ENCODE data around the gene LDAF1.

LDAF1 gene

DNA sequence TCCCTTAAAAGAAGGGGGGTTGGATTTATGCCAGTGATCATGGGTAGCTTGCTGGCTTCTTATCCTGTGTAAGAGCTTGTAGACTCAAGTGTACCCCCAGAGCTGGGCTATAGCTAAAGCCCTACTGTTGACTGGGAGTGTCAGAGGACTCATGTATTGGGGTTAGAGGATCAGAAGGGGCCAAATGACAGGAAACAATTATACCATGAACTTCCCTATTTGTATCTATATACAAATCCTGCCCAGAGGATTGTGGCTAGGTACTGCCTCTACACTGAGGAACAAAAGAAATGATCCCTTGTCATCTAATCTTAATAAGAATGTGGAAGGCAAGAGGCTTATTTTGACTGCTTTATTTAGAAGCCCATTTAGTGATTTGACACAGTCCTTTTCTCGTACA lies 38.6 kb downstream of the LDAF1 start:
- H3K4me1 Mint-ChIP-seq (ENCODE audit: low read depth): peaks cover 3% of the 10 kb centered on the region
- H3K36me3 Mint-ChIP-seq (ENCODE audit: low read depth): no peaks in the 10 kb centered on the region
- H3K4me3 Mint-ChIP-seq: no peak overlapping the region
- no peak overlapping the region for H3K27ac Mint-ChIP-seq
- peaks cover 9% of the 10 kb centered on the region for H3K27me3 Mint-ChIP-seq (ENCODE audit: low read depth)
- H3K9me3 Mint-ChIP-seq: no peaks in the 10 kb centered on the region

DNA sequence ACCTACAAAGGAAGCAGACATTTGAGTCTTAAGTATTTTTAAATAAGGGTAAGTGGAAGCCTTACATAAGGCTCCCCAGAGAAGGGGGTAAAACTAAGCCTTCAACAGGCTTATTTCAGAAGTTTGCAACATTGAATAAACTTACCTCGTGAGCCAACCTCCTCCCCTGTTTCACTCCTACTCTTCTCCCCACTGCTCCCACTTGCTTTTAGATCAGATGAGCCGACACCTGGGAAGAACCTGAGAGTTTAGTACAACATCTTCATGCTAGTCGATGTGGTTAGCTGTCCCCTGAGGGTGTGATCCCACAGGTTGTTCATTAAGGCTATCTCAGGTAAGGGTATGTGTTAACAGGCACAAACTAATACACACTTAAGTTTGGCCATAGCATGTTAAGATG lies 39.1 kb downstream of the LDAF1 start:
- Mint-ChIP-seq H3K9me3 (no peaks in the 10 kb centered on the region), H3K27me3 (ENCODE audit: low read depth) (peaks cover 14% of the 10 kb centered on the region), H3K27ac (no peak overlapping the region), H3K4me1 (ENCODE audit: low read depth) (peaks cover 3% of the 10 kb centered on the region), H3K36me3 (ENCODE audit: low read depth) (no peaks in the 10 kb centered on the region), H3K4me3 (no peak overlapping the region)

DNA sequence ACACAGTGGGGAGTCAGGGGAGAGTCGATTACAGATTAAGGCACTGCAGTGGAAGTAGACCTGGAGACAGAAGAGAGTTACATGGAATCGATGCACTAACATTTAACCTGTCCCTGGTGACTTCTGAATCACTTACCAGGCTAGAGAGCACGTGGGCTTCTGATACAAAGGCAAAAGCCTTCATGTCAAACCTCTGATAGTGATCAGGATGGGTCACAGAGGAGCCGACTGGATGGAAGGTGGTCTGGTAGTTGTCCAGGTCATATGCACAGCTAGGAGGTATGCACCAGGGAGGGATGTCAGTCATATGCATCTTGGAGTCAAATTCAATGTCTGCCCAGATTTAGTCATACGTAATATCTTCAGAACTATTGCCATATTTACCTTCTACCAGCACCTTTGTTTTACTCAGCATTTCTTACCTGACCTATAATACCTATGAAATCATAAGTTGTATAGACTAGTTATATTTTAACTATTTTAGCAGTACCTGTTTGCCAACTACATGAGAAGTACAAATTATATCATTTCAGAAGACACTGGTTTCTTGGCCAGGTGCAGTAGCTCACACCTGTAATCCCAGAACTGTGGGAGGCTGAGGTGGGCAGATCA lies 41.2 kb downstream of the LDAF1 start:
- Mint-ChIP-seq H3K4me1 (ENCODE audit: low read depth) (peaks cover 2% of the 10 kb centered on the region), H3K27ac (no peak overlapping the region), H3K4me3 (no peak overlapping the region), H3K36me3 (ENCODE audit: low read depth) (no peaks in the 10 kb centered on the region), H3K27me3 (ENCODE audit: low read depth) (peaks cover 16% of the 10 kb centered on the region), H3K9me3 (no peaks in the 10 kb centered on the region)

DNA sequence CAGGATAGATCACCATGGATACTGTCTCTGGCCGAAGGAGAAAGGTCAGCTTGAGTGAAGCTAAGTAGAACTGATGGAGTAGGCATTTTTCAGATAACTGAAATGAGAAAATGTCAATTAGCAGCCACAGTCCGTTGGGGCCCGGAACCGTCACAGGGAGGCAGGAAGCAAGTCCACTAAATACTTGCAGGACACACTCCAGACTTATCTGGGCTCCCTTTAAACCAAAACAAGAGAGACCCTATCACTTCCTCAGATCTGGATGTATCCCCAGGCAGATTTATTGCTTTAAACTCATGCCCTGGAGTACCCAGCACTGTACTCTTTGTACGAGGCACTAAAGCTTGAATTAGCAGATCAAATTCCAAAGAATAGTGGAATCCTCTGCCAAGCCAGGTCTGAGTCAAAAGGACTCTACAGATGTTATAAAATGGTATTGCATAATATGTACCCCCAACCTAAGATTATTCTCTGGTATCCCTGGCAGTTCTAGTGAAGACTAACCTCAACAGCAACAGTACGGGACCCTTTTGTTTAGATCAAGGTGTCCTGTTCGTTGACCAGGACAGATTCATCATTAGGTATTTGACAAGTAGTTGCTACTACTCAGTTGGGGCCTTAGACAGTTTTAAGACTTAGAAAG lies 44.8 kb downstream of the LDAF1 start:
- Mint-ChIP-seq H3K9me3 (no peaks in the 10 kb centered on the region), H3K27me3 (ENCODE audit: low read depth) (peaks cover 21% of the 10 kb centered on the region), H3K4me3 (no peak overlapping the region), H3K27ac (no peak overlapping the region), H3K36me3 (ENCODE audit: low read depth) (no peaks in the 10 kb centered on the region), H3K4me1 (ENCODE audit: low read depth) (no peaks in the 10 kb centered on the region)

DNA sequence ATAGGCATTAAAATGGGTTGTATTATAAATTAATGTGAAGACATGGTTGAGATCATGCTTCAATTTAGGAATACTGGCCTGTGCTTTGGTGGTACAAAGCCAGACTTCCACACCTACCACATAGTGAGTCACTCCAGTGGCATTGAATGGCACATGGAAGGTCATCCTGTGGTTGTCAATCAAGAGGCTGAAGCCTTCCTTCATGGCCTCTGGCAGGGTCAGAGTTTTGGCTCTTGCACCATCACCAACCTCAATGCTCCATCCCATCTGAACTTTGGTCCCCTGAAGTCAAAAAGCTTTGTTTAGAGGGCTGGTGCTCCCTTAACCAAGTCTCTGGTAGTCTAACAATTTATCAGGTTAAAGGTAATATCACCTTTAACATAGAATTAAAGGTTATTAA lies 46.8 kb downstream of the LDAF1 start:
- Mint-ChIP-seq H3K4me1 (ENCODE audit: low read depth) (no peaks in the 10 kb centered on the region), H3K27me3 (ENCODE audit: low read depth) (peaks cover 16% of the 10 kb centered on the region), H3K36me3 (ENCODE audit: low read depth) (no peaks in the 10 kb centered on the region), H3K4me3 (no peak overlapping the region), H3K27ac (no peak overlapping the region), H3K9me3 (no peaks in the 10 kb centered on the region)

DNA sequence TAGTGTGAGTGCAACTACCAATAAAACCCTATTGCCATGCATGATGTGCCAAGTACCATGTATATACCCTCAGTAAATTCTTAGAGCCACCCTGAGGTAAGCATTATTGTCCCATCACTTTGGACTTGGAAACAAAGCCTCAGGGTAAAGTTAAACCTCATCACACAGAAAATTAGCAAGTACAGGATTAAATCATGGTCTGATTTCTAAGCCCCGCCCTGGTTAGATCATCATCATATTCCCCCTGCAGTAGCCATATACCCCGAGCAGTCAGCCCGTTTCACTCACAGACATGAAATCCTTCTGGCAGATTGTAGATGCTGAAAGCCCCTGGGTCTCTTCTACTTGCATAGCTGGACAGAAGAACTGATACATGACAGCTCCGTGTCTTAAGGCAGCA lies 48.1 kb downstream of the LDAF1 start:
- H3K27ac Mint-ChIP-seq: no peak overlapping the region
- H3K4me3 Mint-ChIP-seq: no peak overlapping the region
- peaks cover 16% of the 10 kb centered on the region for H3K27me3 Mint-ChIP-seq (ENCODE audit: low read depth)
- no peaks in the 10 kb centered on the region for H3K36me3 Mint-ChIP-seq (ENCODE audit: low read depth)
- no peaks in the 10 kb centered on the region for H3K9me3 Mint-ChIP-seq
- H3K4me1 Mint-ChIP-seq (ENCODE audit: low read depth): no peaks in the 10 kb centered on the region

DNA sequence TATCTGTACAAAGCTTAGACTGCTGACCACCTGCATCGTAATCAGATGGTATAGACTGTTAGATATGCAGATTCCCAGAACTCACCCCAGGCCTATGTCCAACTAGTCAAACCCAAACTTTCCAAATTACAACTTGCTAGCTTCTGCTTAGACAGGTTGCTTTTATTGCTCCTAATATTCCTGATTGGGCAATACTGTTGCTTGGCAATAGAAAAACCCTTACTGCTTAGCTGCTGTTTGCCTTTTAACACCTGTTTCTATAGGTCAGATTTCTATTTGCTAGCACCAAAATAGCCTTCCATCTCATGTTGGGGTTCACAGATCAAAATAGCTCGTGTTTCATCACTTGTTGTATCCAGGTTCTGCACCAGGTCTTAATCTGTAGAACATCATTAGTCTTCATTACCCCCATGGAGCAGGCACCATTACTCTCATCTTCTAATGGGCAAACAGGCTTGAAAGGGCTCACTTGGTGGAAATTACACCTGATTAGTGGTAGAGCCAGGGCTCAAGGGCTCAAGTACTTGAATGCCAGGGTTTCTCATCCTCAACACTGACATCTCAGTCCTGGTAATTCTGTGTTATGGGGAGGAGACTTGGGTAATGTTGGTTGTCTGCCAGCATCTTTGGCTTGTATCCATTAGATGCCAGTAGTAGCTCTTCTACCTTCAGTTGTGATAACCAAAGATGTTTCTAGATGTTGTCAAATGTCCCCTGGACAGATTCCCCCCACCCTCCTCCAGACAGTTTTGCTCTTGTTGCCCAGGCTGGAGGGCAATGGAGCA lies 50.2 kb downstream of the LDAF1 start:
- Mint-ChIP-seq H3K9me3 (no peaks in the 10 kb centered on the region), H3K4me1 (ENCODE audit: low read depth) (no peaks in the 10 kb centered on the region), H3K27me3 (ENCODE audit: low read depth) (peaks cover 5% of the 10 kb centered on the region), H3K4me3 (no peak overlapping the region), H3K36me3 (ENCODE audit: low read depth) (no peaks in the 10 kb centered on the region), H3K27ac (no peak overlapping the region)

DNA sequence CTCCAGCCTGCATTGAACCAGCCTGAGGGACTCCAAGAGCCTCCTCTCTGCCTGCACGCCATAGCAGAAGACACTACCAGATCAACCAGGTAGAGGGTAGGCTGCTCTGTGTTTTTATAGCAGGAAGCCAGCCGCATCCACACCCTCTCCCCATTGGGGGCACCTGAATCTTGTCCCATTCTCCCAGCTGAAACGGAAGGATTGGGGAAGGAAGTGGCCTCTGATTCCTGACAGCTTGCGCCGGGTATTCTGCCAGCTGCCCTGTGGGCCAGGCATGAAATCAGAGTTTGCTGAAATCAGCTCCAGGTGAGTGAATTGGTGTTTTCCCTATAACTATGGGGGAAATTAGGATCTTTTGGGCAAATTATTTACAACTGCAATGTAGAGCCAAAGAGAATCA lies 53.0 kb downstream of the LDAF1 start, which contains the start of gene ZP2:
Gene ZP2 (minus strand): TSS at position 89 of the 400 bp plus-strand sequence. CDS start 27 bp downstream, at position 62.
- no peaks in the 10 kb centered on the region for H3K4me1 Mint-ChIP-seq (ENCODE audit: low read depth)
- H3K27me3 Mint-ChIP-seq (ENCODE audit: low read depth): peaks cover 8% of the 10 kb centered on the region
- no peaks in the 10 kb centered on the region for H3K9me3 Mint-ChIP-seq

DNA sequence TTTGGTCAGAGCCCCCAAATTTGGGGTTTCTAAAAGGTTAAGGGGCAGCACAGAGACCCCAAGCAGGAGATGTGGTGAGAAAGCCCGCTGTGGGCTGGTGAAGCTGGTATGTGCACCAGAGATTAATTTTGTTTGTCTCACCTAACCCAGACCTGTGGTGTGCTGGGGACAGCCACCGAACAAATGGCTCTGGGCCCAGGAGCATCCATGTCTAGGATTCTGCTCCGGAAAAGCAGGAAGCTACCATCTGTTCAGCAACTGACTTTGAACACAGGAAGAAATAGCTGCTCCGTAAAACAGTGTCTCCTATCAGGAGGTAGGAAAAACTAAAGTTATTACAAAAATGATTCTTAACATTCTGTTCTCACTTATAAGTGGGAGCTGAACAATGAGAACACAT lies 55.6 kb downstream of the LDAF1 start:
- Mint-ChIP-seq H3K4me3 (no peak overlapping the region), H3K4me1 (ENCODE audit: low read depth) (no peaks in the 10 kb centered on the region), H3K9me3 (no peaks in the 10 kb centered on the region)

More for the DNA sequence above, 53.0 kb downstream of the LDAF1 start, which contains the start of gene ZP2:
- Mint-ChIP-seq H3K36me3 (ENCODE audit: low read depth) (no peaks in the 10 kb centered on the region), H3K4me3 (no peak within 1 kb of the TSS), H3K27ac (no peak within 1 kb of the TSS)

DNA sequence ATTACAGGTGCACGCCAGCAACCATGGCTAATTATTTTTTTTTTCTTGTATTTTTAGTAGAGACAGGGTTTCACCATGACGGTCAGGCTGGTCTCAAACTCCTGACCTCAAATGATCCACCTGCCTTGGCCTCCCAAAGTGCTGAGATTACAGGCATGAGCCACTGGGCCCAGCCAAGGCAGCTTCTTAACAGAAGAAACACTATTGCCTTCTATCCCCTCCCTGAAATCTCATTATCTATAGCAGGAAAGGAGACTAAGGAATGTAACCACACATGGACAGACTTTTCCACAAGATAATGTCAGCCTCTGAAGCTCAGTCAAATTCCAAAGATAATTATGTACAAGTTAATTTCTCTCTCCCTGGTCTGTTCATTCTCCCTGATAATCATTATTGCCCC lies 58.6 kb downstream of the LDAF1 start:
- no peak overlapping the region for H3K4me3 Mint-ChIP-seq
- H3K4me1 Mint-ChIP-seq (ENCODE audit: low read depth): no peaks in the 10 kb centered on the region
- H3K36me3 Mint-ChIP-seq (ENCODE audit: low read depth): no peaks in the 10 kb centered on the region
- peaks cover 19% of the 10 kb centered on the region for H3K27me3 Mint-ChIP-seq (ENCODE audit: low read depth)
- no peaks in the 10 kb centered on the region for H3K9me3 Mint-ChIP-seq
- no peak overlapping the region for H3K27ac Mint-ChIP-seq

More for the DNA sequence above, 55.6 kb downstream of the LDAF1 start:
- Mint-ChIP-seq H3K36me3 (ENCODE audit: low read depth) (no peaks in the 10 kb centered on the region), H3K27ac (no peak overlapping the region), H3K27me3 (ENCODE audit: low read depth) (peaks cover 5% of the 10 kb centered on the region)

DNA sequence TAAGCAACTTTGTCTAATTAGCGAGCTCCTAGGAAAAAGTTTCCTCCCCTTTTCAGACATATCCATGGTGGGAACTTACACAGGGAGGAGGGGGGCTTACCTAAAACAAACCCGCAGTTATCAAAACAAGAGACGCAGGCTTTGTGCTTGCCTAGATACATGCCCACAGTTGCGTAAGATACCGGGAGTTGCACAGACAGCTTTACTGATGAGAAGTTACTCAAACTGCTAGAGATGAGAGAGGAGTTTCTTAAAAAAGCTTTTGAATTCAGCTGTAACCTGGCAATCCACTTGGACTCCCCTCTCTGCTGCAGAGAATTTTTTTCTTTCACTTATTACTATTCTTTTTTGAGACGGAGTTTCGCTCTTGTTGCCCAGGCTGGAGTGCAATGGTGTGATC lies 59.7 kb downstream of the LDAF1 start:
- Mint-ChIP-seq H3K4me1 (ENCODE audit: low read depth) (no peaks in the 10 kb centered on the region), H3K27me3 (ENCODE audit: low read depth) (peaks cover 26% of the 10 kb centered on the region), H3K4me3 (no peak overlapping the region), H3K36me3 (ENCODE audit: low read depth) (no peaks in the 10 kb centered on the region), H3K9me3 (no peaks in the 10 kb centered on the region), H3K27ac (no peak overlapping the region)

DNA sequence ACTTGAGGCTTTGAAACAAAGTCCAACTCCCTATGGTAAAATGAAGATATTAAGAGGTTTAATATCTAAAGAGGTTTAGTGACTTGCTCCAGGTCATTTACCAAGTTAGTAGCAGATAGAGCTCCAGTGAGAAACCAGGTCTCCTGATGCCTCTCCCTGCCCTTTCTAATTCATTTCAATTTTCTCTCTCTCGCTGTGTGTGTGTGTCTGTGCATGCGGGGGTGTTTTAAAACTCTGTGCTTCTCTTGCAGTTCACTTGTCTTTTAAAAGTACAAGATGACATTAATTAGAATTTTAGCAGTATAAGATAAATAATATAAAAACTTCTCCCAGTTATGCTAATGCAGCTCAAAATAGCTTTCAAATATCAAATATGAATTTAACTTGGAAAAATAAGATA lies 61.1 kb downstream of the LDAF1 start:
- H3K36me3 Mint-ChIP-seq (ENCODE audit: low read depth): no peaks in the 10 kb centered on the region
- H3K27ac Mint-ChIP-seq: no peak overlapping the region
- H3K4me1 Mint-ChIP-seq (ENCODE audit: low read depth): no peaks in the 10 kb centered on the region
- H3K9me3 Mint-ChIP-seq: no peaks in the 10 kb centered on the region
- H3K4me3 Mint-ChIP-seq: no peak overlapping the region
- peaks cover 36% of the 10 kb centered on the region for H3K27me3 Mint-ChIP-seq (ENCODE audit: low read depth)

DNA sequence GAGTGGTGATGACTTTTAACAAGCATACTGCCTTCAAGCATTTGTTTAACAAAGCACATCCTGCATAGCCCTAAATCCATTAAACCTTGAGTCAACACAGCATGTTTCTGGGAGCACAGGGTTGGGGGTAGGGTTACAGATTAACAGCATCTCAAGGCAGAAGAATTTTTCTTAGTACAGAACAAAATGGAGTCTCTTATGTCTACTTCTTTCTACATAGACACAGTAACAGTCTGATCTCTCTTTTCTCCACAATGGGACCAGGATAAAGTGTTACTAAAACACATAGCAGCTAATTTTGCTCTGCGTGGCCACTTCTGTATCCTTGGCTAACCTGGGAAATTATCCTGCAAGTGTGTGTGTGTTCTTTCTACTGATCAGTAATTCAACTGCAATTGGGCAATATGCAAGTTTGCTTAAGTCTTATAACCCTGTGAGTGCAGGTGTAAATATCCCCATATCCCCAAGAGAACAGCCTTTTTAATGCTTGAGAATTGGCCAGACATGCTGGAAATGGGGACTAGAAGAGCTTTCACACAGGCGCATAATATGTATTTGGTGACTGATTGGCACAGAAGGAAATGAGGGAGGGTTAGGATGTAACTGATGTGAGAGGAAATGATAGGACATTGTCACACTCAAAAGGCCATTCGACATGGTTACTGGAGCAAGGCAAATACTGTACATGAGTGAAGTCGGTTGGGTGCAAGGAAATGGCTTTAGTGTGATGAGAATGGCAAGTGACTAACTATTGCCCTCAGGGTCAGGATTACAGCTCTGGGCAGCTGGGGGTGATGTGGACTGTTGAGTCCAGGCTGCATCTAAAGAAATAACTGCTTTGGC lies 64.2 kb downstream of the LDAF1 start:
- peaks cover 3% of the 10 kb centered on the region for H3K4me1 Mint-ChIP-seq (ENCODE audit: low read depth)
- H3K27me3 Mint-ChIP-seq (ENCODE audit: low read depth): peaks cover 49% of the 10 kb centered on the region
- no peaks in the 10 kb centered on the region for H3K36me3 Mint-ChIP-seq (ENCODE audit: low read depth)
- H3K9me3 Mint-ChIP-seq: no peaks in the 10 kb centered on the region
- H3K27ac Mint-ChIP-seq: no peak overlapping the region
- no peak overlapping the region for H3K4me3 Mint-ChIP-seq

DNA sequence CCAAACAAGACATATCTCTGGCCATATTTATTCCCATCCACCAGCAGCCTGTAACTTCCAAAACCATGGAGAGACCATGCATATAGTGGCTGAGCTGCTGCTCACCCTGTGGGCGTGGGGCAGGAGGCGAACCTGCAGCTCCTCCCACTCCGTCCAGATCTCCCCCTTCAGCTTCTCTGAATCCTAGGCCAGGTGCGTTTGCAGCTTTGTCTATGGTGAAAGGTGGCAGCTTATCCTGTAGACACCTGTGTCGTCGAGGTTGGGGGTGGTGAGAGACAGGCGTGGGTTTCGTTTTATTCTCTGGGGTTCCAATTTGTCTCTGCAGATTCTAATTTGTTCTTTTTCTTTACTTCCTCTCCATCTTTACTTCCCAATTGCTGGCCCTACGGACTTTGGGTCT lies 65.3 kb downstream of the LDAF1 start:
- no peak overlapping the region for H3K4me3 Mint-ChIP-seq
- no peaks in the 10 kb centered on the region for H3K9me3 Mint-ChIP-seq
- H3K27ac Mint-ChIP-seq: no peak overlapping the region
- no peaks in the 10 kb centered on the region for H3K36me3 Mint-ChIP-seq (ENCODE audit: low read depth)
- H3K4me1 Mint-ChIP-seq (ENCODE audit: low read depth): peaks cover 3% of the 10 kb centered on the region
- peaks cover 57% of the 10 kb centered on the region for H3K27me3 Mint-ChIP-seq (ENCODE audit: low read depth)

All from T-helper 1 cell treated with Interleukin-12 subunit alpha and Interleukin-12 subunit beta and Interleukin-4 antibody, amounts not matched to agents 30 μg/mL and 1 μg/mL, for 36 hours (primary cell).